Fibroblast of lung (primary cell): Measurements from ENCODE around the gene CTNNA2. TPM values are rescaled to one million over a fixed set of nuclear protein-coding genes. Genes with fewer than 3 reads are reported as not detected.

Experiments used
- DNase-seq, 2 donors: peaks; one replicate each; pipeline versions ENCODE4 v3.0.0 to v3.0.0-alpha.2; 2010; ENCODE audit warnings: low read depth in 2 of 2
- H2AFZ ChIP-seq: 2 replicates; pipeline ENCODE4 v1.5.1; 2012; ENCODE audit warnings: low read length, control low read depth, inconsistent platforms
- H3K27ac ChIP-seq: 2 replicates; pipeline ENCODE4 v1.5.1; 2011; ENCODE audit warnings: low read length, control low read depth; ENCODE audit not compliant: insufficient read depth
- H3K27me3 ChIP-seq: 2 replicates; pipeline ENCODE4 v1.5.1; 2011; ENCODE audit warnings: mild to moderate bottlenecking, low read length; ENCODE audit not compliant: control insufficient read depth, insufficient read depth
- H3K36me3 ChIP-seq: 2 replicates; pipeline ENCODE4 v1.5.1; 2011; ENCODE audit warnings: low read length; ENCODE audit not compliant: control insufficient read depth, insufficient read depth
- H3K4me1 ChIP-seq: 2 replicates; pipeline ENCODE4 v1.5.1; 2011; ENCODE audit warnings: low read length; ENCODE audit not compliant: control insufficient read depth, insufficient read depth; ENCODE audit errors: extremely low read depth
- H3K4me2 ChIP-seq: 2 replicates; pipeline ENCODE4 v1.5.1; 2011; ENCODE audit warnings: low read length, control low read depth; ENCODE audit not compliant: insufficient read depth; ENCODE audit errors: extremely low read depth
- H3K4me3 ChIP-seq, 4 experiments: fragments of 200-600 bp in 1 of 4; sonication (generic) in 1 of 4; replicated peaks in 1 of 4; 2 replicates each; pipeline ENCODE4 v1.5.1; 2011 to 2016; ENCODE audit warnings: low read length in 4 of 4, low read depth in 3 of 4, mild to moderate bottlenecking in 3 of 4, control low read depth in 2 of 4, inconsistent platforms in 1 of 4, mixed read lengths in 1 of 4; ENCODE audit not compliant: insufficient read depth in 1 of 4; ENCODE audit errors: control extremely low read depth in 1 of 4
- H3K79me2 ChIP-seq: 2 replicates; pipeline ENCODE4 v1.5.1; 2012; ENCODE audit warnings: mild to moderate bottlenecking, low read length, inconsistent platforms; ENCODE audit not compliant: control insufficient read depth, insufficient read depth
- H3K9ac ChIP-seq: 2 replicates; pipeline ENCODE4 v1.5.1; 2011; ENCODE audit warnings: mild to moderate bottlenecking, low read length, control low read depth; ENCODE audit not compliant: insufficient read depth
- H3K9me3 ChIP-seq: 2 replicates; pipeline ENCODE4 v1.5.1; 2012; ENCODE audit warnings: low read depth, low read length; ENCODE audit not compliant: control insufficient read depth, insufficient read depth
- H4K20me1 ChIP-seq: 2 replicates; pipeline ENCODE4 v1.5.1; 2011; ENCODE audit warnings: low read length; ENCODE audit not compliant: control insufficient read depth, insufficient read depth; ENCODE audit errors: extremely low read depth
- EZH2 ChIP-seq: IDR thresholded peaks from 2 replicates; pipeline ENCODE4 v1.5.1; 2012; ENCODE audit warnings: low read length, control low read depth, mild to moderate bottlenecking; ENCODE audit errors: missing control alignments
- polyA plus RNA-seq, 2 donors: library from polyadenylated mRNA; depleted of rRNA in 1 of 2; stranded (reverse) in 1 of 2; unstranded in 1 of 2; fragments of >200 nt; gene quantifications; 2 replicates each; pipeline ENCODE4 v1.2.1, GENCODE V29; 2011 to 2012; ENCODE audit warnings: missing spikeins in 1 of 2
- total RNA-seq: library from RNA; depleted of rRNA; stranded (reverse); fragments of >200 nt; gene quantifications from 2 replicates; pipeline ENCODE4 v1.2.1, GENCODE V29; 2014
- TF ChIP-seq, protein P1 (sequence below), 2 donors: IDR thresholded peaks in 1 of 2; conservative IDR thresholded peaks in 1 of 2; 1 replicate in 1 of 2; 2 replicates in 1 of 2; pipeline ENCODE4 v1.5.1; 2011 to 2012; ENCODE audit warnings: low read length in 2 of 2, control low read depth in 1 of 2, inconsistent platforms in 1 of 2, low read depth in 1 of 2, mild to moderate bottlenecking in 1 of 2

The CTNNA2 gene
- total and polyA plus RNA-seq, 2 donors (not counting 1 experiment from before 2014, with no cell fraction given) = not detected

DNA sequence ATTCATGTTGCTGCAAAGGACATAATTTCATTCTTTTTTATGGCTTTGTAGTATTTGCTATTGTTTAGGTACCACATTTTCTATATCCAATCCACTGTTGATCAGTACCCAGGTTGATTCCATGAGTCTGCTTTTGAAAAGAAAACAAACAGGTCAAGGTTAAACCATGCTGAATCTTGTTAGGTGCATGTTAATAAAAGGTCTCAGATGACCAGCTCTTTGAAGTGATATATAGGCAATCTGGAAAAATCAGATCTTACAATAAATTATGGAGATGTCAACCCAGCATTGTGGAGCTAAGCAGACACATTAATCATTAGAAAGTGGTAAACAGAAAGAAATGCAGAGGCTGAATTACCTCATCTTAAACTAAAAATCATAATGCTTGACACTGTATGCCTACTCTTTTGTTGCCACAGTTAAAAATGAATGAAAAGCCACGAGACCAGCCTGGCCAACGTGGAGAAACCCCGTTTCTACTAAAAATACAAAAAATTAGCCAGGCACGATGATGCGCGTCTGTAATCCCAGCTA lies 246.0 kb downstream of the CTNNA2 start:
- DNase-seq = no peak
- no peaks in the 10 kb centered on the region for H4K20me1 ChIP-seq
- no peak overlapping the region for H3K27ac ChIP-seq
- H3K4me3 ChIP-seq = no peak overlapping the region
- no peak overlapping the region for H2AFZ ChIP-seq
- no peaks in the 10 kb centered on the region for H3K9me3 ChIP-seq
- TF ChIP-seq, protein P1, sequence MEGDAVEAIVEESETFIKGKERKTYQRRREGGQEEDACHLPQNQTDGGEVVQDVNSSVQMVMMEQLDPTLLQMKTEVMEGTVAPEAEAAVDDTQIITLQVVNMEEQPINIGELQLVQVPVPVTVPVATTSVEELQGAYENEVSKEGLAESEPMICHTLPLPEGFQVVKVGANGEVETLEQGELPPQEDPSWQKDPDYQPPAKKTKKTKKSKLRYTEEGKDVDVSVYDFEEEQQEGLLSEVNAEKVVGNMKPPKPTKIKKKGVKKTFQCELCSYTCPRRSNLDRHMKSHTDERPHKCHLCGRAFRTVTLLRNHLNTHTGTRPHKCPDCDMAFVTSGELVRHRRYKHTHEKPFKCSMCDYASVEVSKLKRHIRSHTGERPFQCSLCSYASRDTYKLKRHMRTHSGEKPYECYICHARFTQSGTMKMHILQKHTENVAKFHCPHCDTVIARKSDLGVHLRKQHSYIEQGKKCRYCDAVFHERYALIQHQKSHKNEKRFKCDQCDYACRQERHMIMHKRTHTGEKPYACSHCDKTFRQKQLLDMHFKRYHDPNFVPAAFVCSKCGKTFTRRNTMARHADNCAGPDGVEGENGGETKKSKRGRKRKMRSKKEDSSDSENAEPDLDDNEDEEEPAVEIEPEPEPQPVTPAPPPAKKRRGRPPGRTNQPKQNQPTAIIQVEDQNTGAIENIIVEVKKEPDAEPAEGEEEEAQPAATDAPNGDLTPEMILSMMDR (conservative IDR thresholded peaks at IDR 0.05 in 1 of 2, IDR thresholded peaks at IDR 0.05 in 1 of 2; ENCODE audit: low read depth in 1 of 2, low read length in 2 of 2) = no peak
- TF ChIP-seq EZH2 = no peak
- no peaks in the 10 kb centered on the region for H3K36me3 ChIP-seq
- no peak overlapping the region for H3K9ac ChIP-seq
- H3K79me2 ChIP-seq = no peaks in the 10 kb centered on the region
- no peak overlapping the region for H3K4me2 ChIP-seq
- H3K27me3 ChIP-seq = no peaks in the 10 kb centered on the region
- H3K4me1 ChIP-seq = no peaks in the 10 kb centered on the region

DNA sequence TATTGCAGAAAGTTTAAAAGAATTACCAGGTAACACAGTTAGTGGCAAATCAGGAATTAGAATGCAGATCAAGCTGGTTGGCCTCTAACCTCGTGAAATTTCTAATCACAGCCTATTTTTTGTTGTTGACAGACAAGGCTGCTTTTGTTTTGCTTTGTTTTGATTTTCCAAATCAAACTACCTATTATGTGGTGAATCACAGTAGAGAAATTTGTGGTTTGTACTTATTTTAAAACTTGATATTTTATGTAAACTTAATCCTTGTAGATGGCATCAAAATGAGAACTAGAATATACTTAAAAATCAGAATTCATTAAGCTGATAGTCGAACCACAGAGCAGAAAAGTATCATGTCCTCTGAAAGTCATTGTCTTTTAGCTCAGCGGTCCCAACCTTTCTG lies 258.1 kb downstream of the CTNNA2 start:
- H3K27me3 ChIP-seq = no peaks in the 10 kb centered on the region
- H3K4me1 ChIP-seq = no peaks in the 10 kb centered on the region
- no peaks in the 10 kb centered on the region for H3K79me2 ChIP-seq
- no peak overlapping the region for H3K9ac ChIP-seq
- DNase-seq = no peak
- no peak overlapping the region for H2AFZ ChIP-seq
- no peak overlapping the region for H3K4me2 ChIP-seq
- no peaks in the 10 kb centered on the region for H3K36me3 ChIP-seq
- no peaks in the 10 kb centered on the region for H4K20me1 ChIP-seq
- no peak overlapping the region for H3K4me3 ChIP-seq
- no peaks in the 10 kb centered on the region for H3K9me3 ChIP-seq
- TF ChIP-seq, protein P1 (conservative IDR thresholded peaks at IDR 0.05 in 1 of 2, IDR thresholded peaks at IDR 0.05 in 1 of 2; ENCODE audit: low read depth in 1 of 2, low read length in 2 of 2) = no peak
- TF ChIP-seq EZH2 = no peak
- no peak overlapping the region for H3K27ac ChIP-seq

DNA sequence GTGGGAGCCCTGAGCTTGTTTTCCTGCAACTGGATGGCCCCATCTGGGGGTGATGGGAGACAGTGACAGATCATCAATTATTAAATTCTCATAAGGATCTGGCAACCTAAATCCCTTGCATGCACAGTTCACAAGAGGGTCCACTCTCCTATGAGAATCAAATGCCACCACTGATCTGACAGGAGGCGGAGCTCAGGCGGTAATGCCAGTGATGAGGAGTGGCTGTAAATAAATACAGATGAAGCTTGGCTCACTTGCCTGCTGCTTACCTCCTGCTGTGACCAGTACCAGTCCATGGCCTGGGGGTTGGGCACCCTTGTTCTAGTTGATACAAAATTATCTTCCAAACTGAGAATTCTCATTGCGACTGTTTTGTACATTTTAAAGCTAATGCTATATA lies 258.6 kb downstream of the CTNNA2 start:
- Histone ChIP-seq H3K4me2 (no peak overlapping the region), H3K79me2 (no peaks in the 10 kb centered on the region), H3K9me3 (no peaks in the 10 kb centered on the region), H4K20me1 (no peaks in the 10 kb centered on the region), H3K27ac (no peak overlapping the region), H3K36me3 (no peaks in the 10 kb centered on the region), H3K9ac (no peak overlapping the region), H2AFZ (no peak overlapping the region), H3K27me3 (no peaks in the 10 kb centered on the region), H3K4me3 (no peak overlapping the region), H3K4me1 (no peaks in the 10 kb centered on the region)
- TF ChIP-seq, protein P1 (conservative IDR thresholded peaks at IDR 0.05 in 1 of 2, IDR thresholded peaks at IDR 0.05 in 1 of 2; ENCODE audit: low read depth in 1 of 2, low read length in 2 of 2) = no peak
- no peak for TF ChIP-seq EZH2
- DNase-seq = no peak
